CD4-positive, alpha-beta T cell treated with Interferon alpha-2 for 1 hour (primary cell): Measurements from ENCODE around the gene ANKRD37.
A peak's percentile ranks its signal among the peaks of the same experiment; 100 is the strongest.

ENCODE experiments used
- DNase-seq, 2 donors: peaks; one replicate each; pipeline ENCODE4 v3.0.0-alpha.2; 2020 to 2022

Gene ANKRD37

GRCh38 chr4:185424905-185425646 lies 28.4 kb downstream of the ANKRD37 start:
- DNase-seq: peak in 1 of 2 donors; percentile 8

- DNase-seq: peak; percentile 88 to 94
These were observed 29.2 kb downstream of the ANKRD37 start, which contains the start of gene UFSP2 for GRCh38 chr4:185425647-185426352. TSS of gene UFSP2 (minus strand) at chr4:185425964. CDS start at chr4:185425868, 96 bp downstream.

GRCh38 chr4:185426960-185427688 lies 30.5 kb downstream of the ANKRD37 start:
- no peak for DNase-seq

- DNase-seq: no peak
These were observed 33.0 kb downstream of the ANKRD37 start for GRCh38 chr4:185429660-185430059.

DNA sequence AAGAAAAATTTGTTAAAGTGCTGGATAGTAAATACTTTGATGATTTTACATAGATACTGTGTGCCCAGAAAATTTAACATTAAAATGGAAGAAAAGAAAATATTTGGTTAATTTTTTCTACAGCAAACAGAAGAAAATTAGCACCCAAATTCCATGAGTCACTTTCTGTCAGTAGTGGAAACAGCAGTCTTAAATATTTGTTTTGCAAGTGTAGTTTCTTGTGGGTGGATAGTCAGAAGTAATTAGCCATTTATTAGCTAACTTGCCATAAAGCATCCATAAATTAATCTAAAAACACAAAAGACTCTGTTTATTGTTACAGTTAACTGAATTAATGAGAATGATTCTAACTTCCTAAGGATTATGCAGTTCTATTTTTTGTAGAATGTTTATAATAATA lies 38.8 kb downstream of the ANKRD37 start:
- no peak for DNase-seq

GRCh38 chr4:185437809-185438208 lies 41.2 kb downstream of the ANKRD37 start:
- DNase-seq: no peak

- DNase-seq: no peak
These were observed 44.8 kb downstream of the ANKRD37 start for GRCh38 chr4:185441479-185441878.

GRCh38 chr4:185445209-185445608 lies 48.6 kb downstream of the ANKRD37 start:
- DNase-seq: no peak
